Fibroblast of upper back skin (primary cell): ENCODE measurements around the gene ERI2.
A peak's percentile ranks its signal among the peaks of the same experiment; 100 is the strongest.

Source experiments
- DNase-seq: peaks from one replicate; pipeline ENCODE4 v3.0.0-alpha.2; 2013

Gene ERI2, protein sequence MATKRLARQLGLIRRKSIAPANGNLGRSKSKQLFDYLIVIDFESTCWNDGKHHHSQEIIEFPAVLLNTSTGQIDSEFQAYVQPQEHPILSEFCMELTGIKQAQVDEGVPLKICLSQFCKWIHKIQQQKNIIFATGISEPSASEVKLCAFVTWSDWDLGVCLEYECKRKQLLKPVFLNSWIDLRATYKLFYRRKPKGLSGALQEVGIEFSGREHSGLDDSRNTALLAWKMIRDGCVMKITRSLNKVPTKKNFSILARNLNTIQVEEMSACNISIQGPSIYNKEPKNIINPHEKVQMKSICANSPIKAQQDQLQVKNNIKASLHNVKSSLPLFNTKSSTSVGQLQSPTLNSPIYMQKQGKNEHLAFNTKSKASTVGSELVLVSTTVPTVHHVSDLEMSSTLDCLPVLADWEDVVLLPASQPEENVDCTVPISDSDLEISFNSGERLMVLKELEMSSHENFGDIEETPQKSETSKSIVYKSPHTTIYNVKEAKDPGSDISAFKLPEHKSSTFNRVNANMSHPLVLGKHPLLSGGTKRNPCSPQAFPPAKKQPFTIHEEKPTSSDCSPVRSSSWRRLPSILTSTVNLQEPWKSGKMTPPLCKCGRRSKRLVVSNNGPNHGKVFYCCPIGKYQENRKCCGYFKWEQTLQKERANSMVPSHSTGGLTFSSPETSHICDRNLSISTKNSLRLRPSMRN

GRCh38 chr16:20806168-20807050 is at the start of gene ERI2, which contains the start of gene REXO5:
Gene ERI2 (minus strand): TSS chr16:20806472. CDS start chr16:20806430, 42 bp downstream.
Gene REXO5 (plus strand): TSS chr16:20806527. CDS start chr16:20806954, 427 bp downstream.
- peak; percentile 96 for DNase-seq

DNA sequence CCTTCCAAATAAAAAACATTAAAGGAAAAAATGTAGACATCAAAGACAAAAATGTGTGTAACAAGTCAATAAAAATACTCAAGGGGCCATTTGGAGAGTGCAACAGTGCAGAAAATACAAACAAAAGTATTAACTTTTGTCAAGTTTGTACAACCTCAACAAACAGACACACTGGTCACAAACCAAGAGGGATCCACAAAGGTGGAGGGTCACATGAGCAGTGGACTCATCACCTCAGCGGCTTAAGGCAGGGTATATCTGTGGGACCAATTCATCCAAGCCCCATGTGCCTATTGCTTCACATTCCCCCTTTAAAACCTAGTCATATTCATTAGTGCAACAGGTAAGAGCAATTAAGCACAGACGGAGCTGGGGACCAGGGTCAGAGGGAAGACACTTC is 48.7 kb upstream of the ERI2 start:
- DNase-seq = no peak

DNA sequence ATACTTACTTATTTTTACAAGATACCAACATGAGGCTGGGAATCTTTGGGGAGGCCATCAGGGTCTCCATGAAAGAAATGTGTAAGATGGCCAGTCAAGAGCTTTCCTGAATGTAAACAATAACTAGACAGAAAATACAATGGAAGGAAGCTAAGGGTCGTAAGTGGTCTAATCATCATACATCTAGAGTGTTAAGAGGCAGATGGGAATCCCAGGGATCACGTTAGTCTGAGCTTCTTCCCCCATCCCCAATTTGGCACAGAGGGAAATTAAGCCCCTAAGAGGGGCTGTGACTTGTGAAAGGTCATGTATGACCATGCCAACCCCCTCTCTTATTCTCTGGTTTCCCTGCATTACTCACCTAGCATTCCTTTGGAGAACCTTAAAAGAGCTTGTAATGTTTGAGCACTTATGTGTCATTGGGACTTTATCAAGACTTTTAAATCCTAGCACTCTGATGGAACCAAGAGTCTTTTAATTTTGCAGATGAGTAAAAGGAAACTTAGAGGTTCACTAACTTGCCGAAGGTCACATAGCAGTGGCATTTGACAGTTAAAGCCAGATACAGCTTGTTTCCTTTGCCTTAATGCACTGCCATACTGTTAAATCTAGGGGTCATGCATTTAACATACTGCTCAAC is 47.8 kb upstream of the ERI2 start:
- no peak for DNase-seq

- no peak for DNase-seq
These were observed 46.9 kb upstream of the ERI2 start for GRCh38 chr16:20853143-20853542.

- peak; percentile 91 for DNase-seq
These were observed 45.3 kb upstream of the ERI2 start for GRCh38 chr16:20851601-20852000.

DNA sequence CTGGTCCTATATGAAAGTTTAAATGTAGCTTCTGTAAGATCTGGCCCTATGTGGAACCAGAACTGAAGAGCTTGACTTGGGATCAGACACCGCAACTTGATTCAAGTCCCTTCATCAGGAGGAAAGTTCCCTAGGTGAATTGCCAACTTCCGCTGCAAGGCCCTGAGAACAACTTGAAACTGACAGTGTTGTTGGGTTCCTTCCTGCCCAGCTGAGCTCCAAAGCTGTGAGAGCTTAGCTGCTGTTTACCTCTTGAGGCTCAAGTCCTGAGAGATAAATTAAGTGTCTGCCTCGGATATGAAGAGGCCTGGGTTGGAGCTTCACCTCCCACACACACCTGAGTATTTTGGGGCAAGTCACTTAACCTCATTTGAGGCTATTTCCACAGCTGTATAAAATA is 44.7 kb upstream of the ERI2 start:
- no peak for DNase-seq

DNA sequence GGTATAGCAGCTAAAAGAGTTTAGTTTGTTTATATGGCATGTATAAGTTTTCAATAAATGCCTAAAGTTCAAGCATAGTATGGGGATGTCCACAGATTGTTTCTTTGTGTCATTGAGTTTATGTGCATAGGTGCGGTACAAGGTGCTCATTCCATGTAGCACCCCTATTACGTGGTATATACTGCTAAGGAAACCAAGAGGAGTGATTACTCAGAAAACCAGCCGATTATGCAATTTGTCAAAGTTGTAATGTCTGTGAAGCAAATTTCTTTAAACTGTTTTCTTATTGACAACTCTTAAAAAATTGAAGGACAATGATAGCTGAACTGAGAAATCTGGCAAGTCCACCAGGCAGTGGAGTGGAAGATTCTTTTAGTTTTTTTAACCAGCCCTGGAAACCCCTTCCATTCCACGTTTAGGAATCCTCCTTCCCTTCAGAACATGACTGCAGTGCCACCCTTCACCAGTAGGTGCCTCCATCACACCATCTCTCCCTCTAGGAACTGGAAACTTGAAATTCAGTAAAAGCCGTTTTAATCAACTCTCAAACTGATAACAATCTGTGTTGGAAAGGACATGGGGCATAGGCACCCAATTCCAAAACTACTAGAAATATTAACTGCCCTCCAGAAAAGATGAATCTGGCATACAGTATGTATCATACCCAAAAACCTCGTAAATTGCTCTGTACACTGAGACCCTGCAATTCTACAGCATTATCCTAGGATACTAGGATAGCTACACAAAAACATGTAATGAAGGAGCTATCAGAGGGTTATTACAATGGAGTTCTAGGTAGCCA is 43.5 kb upstream of the ERI2 start:
- DNase-seq = peak; percentile 66

DNA sequence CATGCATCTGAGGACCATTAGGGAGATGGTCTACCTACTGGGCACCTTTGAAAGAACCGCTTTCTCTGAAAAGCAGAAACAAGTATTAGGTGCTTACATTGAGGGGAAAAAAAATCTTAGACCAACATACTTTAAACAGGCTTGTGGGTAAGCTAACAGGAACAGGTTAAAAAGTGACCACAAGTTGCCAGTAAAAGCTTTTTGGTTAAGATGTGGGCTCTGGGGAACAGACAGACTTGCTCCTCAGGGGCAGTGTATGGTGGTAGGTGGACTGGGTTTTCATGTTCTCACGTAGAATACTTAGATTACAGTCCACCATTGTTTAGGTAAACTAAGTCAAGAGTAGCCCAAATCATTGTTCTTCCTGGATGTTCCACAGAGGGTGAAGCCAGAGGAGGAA is 41.3 kb upstream of the ERI2 start:
- no peak for DNase-seq

GRCh38 chr16:20846551-20846950 is 40.3 kb upstream of the ERI2 start:
- DNase-seq = no peak

DNA sequence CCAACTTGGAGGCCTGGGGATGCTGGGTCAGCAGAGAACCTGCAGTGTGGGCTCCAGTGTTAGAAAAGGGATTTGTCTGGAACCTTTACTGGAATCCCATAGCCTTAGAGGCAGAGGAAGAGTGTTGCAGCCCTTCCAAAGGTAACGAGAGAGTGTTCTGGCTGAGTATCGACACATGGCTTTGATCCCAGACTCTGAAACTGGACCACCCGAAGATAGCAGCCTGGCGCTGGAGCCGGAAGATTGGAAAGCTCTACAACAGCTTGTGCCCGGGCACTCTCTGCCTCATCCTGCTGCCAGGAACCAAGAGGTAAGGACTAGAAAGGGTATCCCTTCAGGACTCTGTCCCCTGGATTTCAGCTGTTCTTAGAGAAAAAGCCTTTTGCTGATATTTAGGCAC is 39.8 kb upstream of the ERI2 start:
- no peak for DNase-seq

- DNase-seq = no peak
These were observed 38.3 kb upstream of the ERI2 start for GRCh38 chr16:20844588-20844987.

GRCh38 chr16:20844054-20844453 is 37.8 kb upstream of the ERI2 start:
- no peak for DNase-seq

- no peak for DNase-seq
These were observed 33.2 kb upstream of the ERI2 start for GRCh38 chr16:20839504-20839903.

GRCh38 chr16:20838240-20838639 is 32.0 kb upstream of the ERI2 start:
- DNase-seq = no peak

- DNase-seq = no peak
These were observed 26.8 kb upstream of the ERI2 start for GRCh38 chr16:20833086-20833485.

GRCh38 chr16:20830372-20830771 is 24.1 kb upstream of the ERI2 start:
- DNase-seq = no peak

DNA sequence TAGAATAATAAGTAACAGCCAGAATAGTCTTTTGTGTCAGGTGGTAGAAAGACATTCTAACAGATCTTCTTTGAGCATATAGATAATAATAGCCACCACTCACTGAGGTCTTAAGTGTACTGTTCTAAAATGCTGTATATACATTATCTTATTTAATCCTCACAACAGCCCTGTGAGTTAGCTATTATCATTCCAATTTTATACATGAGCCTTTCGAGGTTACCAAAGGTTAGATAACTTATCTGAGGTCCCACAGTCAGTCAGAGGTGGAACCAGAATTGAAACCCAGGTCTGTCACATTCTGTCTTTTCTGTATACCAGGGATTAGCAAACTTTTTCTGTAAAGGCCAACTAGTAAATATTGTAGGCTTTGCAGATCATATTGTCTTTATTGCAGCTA is 23.3 kb upstream of the ERI2 start:
- DNase-seq = no peak

DNA sequence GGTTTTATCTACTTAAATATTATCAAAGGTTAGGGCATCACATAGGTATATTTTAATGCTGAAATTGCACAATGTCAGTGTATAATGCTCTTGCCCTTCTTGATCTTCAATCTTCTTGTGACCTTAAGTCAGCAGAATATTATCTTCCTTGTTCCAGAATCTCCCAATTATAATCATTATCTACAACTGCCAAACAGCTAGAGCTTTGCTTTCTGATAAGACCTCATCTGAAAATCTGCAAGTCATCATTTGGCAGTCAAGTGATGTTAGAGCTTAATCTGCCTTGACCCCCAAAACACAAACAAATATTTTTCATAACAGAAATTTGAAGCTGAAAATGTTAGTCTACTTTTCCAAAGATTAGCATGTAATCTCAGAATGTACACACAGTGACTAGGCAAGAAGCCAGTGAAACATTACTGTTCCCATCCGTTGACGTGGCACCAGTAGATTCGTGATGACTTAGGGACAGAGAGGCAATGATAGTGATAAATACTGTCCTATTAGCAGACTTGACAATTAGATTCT is 19.8 kb upstream of the ERI2 start:
- DNase-seq = no peak

DNA sequence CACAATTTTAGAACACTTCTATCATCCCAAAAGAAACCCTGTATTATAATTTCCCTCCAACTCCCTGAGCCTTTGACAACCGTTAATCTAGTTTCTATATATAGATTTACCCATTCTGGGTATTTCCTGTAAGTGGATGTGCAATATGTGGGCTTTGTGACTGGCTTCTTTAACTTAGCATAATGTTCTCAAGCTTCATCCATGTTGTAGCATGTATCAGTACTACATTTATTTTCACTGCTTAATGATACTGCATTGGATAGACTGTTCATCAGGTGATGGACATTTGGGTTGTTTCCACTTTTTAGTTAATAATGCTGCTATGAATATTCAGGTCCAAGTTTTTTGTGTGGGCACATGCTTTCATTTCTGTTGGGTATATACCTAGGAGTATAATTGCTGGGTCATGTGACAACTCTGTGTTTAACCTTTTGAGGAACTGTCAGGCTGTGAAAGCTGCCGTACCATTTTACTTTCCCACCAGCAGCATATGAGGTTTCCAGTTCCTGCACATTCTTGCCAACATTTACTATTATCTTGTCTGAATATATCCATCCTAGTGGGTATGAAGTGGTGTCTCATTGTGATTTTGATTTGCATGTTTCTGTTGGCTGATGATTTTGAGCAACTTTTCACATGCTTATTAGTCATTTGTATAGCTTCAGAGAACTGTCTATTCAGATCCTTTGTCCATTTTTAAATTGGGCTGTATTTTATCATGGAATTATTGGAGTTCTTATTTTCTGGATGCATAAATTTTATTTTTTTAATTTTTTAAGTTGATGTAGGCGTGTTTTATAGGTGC is 16.5 kb upstream of the ERI2 start:
- no peak for DNase-seq

DNA sequence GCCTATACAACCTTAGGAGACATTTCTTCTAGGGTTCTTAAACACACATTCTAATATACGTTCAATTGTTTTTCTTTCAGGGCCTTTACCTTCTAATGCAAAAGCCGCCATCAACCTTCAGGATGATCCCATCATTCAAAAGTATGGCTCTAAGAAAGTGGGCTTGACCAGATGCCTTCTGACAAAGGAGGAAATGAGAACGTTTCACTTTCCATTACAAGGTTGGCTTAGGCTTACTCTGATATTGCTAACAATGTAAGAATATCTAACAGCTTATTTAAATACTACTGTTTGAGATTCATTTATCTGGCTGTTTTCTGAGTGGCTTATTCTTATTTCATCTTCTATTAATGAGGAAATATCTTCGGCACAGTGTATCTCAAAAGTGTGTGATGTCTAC is 15.4 kb upstream of the ERI2 start:
- DNase-seq = no peak
